Trophoblast cell (in vitro differentiated cells and primary cell): Measurements from ENCODE around the gene RNASE13.

Source experiments
- DNase-seq, 2 donors: peaks; one replicate each; pipeline ENCODE4 v3.0.0-alpha.2; 2016
- H2AFZ ChIP-seq: 2 replicates; pipeline ENCODE4 v1.6.1; 2013; ENCODE audit warnings: low read length, moderate library complexity, mild to moderate bottlenecking; ENCODE audit not compliant: insufficient read depth, poor library complexity
- H2AK5ac ChIP-seq: 2 replicates; pipeline ENCODE4 v1.6.1; 2013; ENCODE audit warnings: mild to moderate bottlenecking, low read length
- H2BK120ac ChIP-seq: 2 replicates; pipeline ENCODE4 v1.6.1; 2013; ENCODE audit warnings: low read length, mild to moderate bottlenecking, moderate library complexity; ENCODE audit not compliant: insufficient read depth, poor library complexity
- H2BK12ac ChIP-seq: 2 replicates; pipeline ENCODE4 v1.6.1; 2013; ENCODE audit warnings: mild to moderate bottlenecking, low read length, moderate library complexity
- H2BK5ac ChIP-seq: 2 replicates; pipeline ENCODE4 v1.6.1; 2013; ENCODE audit warnings: low read length, low read depth, moderate library complexity, mild to moderate bottlenecking; ENCODE audit not compliant: poor library complexity
- H3K14ac ChIP-seq: 2 replicates; pipeline ENCODE4 v1.6.1; 2013; ENCODE audit warnings: mild to moderate bottlenecking, low read length
- H3K18ac ChIP-seq: 2 replicates; pipeline ENCODE4 v1.6.1; 2013; ENCODE audit warnings: mild to moderate bottlenecking, low read length
- H3K23ac ChIP-seq: 2 replicates; pipeline ENCODE4 v1.6.1; 2013; ENCODE audit warnings: low read length
- H3K27ac ChIP-seq: 2 replicates; pipeline ENCODE4 v1.5.1; 2013; ENCODE audit warnings: low read depth, mild to moderate bottlenecking, inconsistent platforms, low read length, moderate library complexity
- H3K27me3 ChIP-seq: 2 replicates; pipeline ENCODE4 v1.6.1; 2013; ENCODE audit warnings: inconsistent platforms, mild to moderate bottlenecking, low read length, moderate library complexity; ENCODE audit not compliant: insufficient read depth
- H3K36me3 ChIP-seq, 2 experiments: 1 replicate in 1 of 2; 2 replicates in 1 of 2; pipeline ENCODE4 v1.6.1; 2013; ENCODE audit warnings: low read length in 2 of 2, mild to moderate bottlenecking in 2 of 2, moderate library complexity in 1 of 2; ENCODE audit not compliant: insufficient read depth in 2 of 2, control insufficient read depth in 1 of 2
- H3K4ac ChIP-seq: 2 replicates; pipeline ENCODE4 v1.6.1; 2013; ENCODE audit warnings: low read depth, mild to moderate bottlenecking, low read length, moderate library complexity
- H3K4me1 ChIP-seq, 2 experiments: 1 replicate in 1 of 2; 2 replicates in 1 of 2; pipeline ENCODE4 v1.6.1; 2013; ENCODE audit warnings: low read length in 2 of 2, mild to moderate bottlenecking in 2 of 2, moderate library complexity in 1 of 2; ENCODE audit not compliant: insufficient read depth in 2 of 2, control insufficient read depth in 1 of 2
- H3K4me2 ChIP-seq: 2 replicates; pipeline ENCODE4 v1.6.1; 2013; ENCODE audit warnings: inconsistent platforms, mild to moderate bottlenecking, low read length, moderate library complexity
- H3K4me3 ChIP-seq: 2 replicates; pipeline ENCODE4 v1.5.1; 2013; ENCODE audit warnings: mild to moderate bottlenecking, low read depth, low read length, inconsistent platforms
- H3K79me1 ChIP-seq: one replicate; pipeline ENCODE4 v1.6.1; 2013; ENCODE audit warnings: low read length
- H3K79me2 ChIP-seq: 2 replicates; pipeline ENCODE4 v1.6.1; 2013; ENCODE audit warnings: low read length, mild to moderate bottlenecking; ENCODE audit not compliant: control insufficient read depth, insufficient read depth, poor library complexity
- H3K9ac ChIP-seq: 2 replicates; pipeline ENCODE4 v1.6.1; 2013; ENCODE audit warnings: mild to moderate bottlenecking, low read length
- H3K9me3 ChIP-seq: 2 replicates; pipeline ENCODE4 v1.6.1; 2013; ENCODE audit warnings: low read depth, mild to moderate bottlenecking, control low read depth, inconsistent platforms, low read length; ENCODE audit not compliant: insufficient read depth
- H4K12ac ChIP-seq: 2 replicates; pipeline ENCODE4 v1.6.1; 2013; ENCODE audit warnings: low read depth, mild to moderate bottlenecking, low read length, moderate library complexity
- H4K8ac ChIP-seq: 2 replicates; pipeline ENCODE4 v1.6.1; 2013; ENCODE audit warnings: low read depth, mild to moderate bottlenecking, low read length, moderate library complexity
- H4K91ac ChIP-seq: one replicate; pipeline ENCODE4 v1.6.1; 2013; ENCODE audit warnings: low read depth, mild to moderate bottlenecking, low read length, moderate library complexity
- WGBS: extraction: QIAGEN DNeasy Blood & Tissue Kit; methylation state at CpG from one replicate; pipeline ENCODE4 v1.1.7; 2013; ENCODE audit warnings: missing lambda C conversion rate; ENCODE audit not compliant: insufficient read length, insufficient coverage; ENCODE audit errors: extremely low coverage; 5-methylcytosine and 5-hydroxymethylcytosine counted together

The RNASE13 gene

DNA sequence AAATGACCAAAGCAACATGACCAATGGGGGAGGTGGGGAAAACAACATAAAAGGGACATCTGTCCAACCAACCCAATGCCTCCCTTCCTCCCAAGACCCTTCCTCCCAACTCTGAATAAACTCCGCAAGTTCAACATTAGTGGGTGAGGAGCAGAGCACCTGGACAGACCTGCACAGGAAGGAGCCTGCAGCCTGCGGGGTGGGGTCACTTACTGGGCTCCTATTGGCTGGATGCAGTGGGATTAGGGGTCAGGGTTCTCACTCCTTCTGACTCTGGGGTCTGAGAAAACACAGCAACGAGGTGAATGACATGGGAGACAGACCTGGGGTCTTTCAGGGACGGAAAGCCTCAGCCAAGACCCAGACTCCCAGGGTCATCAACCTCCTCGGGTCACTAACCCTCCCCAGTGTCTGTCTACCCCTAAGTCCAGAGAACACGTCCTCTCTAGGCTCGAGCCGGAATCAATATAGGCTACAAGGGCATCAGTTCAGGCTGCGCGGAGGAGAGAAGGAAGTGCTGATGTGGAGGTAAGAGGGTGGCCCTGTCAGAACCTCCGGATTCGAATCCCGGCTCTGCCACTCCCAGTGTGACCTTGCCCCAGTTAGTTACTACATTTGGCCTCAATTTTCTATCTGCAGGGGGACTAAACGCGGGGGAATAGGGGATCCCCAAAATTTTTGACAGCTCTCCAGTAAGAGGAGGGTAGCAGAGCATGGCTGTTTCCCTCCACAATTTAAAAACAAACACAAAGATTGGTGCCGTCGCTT, 10.6 kb downstream of the RNASE13 start:
- Histone ChIP-seq H3K27me3 (no peaks in the 10 kb centered on the region), H2AK5ac (peak overlapping the region; percentile 63), H2BK12ac (peak overlapping the region; percentile 95), H2AFZ (no peak overlapping the region), H3K27ac (no peak overlapping the region), H4K91ac (peak overlapping the region; percentile 89), H3K79me2 (peaks cover 6% of the 10 kb centered on the region), H3K4me1 (peaks cover 27 to 30% of the 10 kb centered on the region in 2 experiments), H3K36me3 (no peaks in the 10 kb centered on the region), H2BK120ac (peak overlapping the region; percentile 87), H4K8ac (peak overlapping the region; percentile 99), H3K9ac (no peak overlapping the region), H2BK5ac (peak overlapping the region; percentile 71), H4K12ac (peak overlapping the region; percentile 81), H3K18ac (peak overlapping the region; percentile 99), H3K4me3 (peak overlapping the region; percentile 80), H3K4me2 (peak overlapping the region; percentile 85), H3K9me3 (no peaks in the 10 kb centered on the region), H3K79me1 (peaks cover 9% of the 10 kb centered on the region), H3K23ac (no peak overlapping the region), H3K4ac (peak overlapping the region; percentile 73), H3K14ac (peak overlapping the region; percentile 97)
- no peak for DNase-seq
- WGBS = no CpG with 5 or more reads among the region's 17 CpGs

- Histone ChIP-seq H3K4me1 (peaks cover 27 to 30% of the 10 kb centered on the region in 2 experiments), H3K9ac (no peak overlapping the region), H2BK5ac (no peak overlapping the region), H2AK5ac (no peak overlapping the region), H4K91ac (no peak overlapping the region), H2BK12ac (no peak overlapping the region), H3K23ac (no peak overlapping the region), H3K79me1 (peaks cover 9% of the 10 kb centered on the region), H2BK120ac (no peak overlapping the region), H3K18ac (no peak overlapping the region), H3K27ac (no peak overlapping the region), H4K8ac (no peak overlapping the region), H3K79me2 (peaks cover 6% of the 10 kb centered on the region), H3K4me2 (no peak overlapping the region), H2AFZ (no peak overlapping the region), H3K4me3 (no peak overlapping the region), H3K27me3 (no peaks in the 10 kb centered on the region), H3K36me3 (peaks cover 0 to 2% of the 10 kb centered on the region in 2 experiments), H3K4ac (no peak overlapping the region), H3K9me3 (no peaks in the 10 kb centered on the region), H4K12ac (no peak overlapping the region), H3K14ac (no peak overlapping the region)
- DNase-seq = no peak
- no CpG with 5 or more reads among the region's 7 CpGs for WGBS
Observed at GRCh38 chr14:21023174-21023573, 11.4 kb downstream of the RNASE13 start.

DNA sequence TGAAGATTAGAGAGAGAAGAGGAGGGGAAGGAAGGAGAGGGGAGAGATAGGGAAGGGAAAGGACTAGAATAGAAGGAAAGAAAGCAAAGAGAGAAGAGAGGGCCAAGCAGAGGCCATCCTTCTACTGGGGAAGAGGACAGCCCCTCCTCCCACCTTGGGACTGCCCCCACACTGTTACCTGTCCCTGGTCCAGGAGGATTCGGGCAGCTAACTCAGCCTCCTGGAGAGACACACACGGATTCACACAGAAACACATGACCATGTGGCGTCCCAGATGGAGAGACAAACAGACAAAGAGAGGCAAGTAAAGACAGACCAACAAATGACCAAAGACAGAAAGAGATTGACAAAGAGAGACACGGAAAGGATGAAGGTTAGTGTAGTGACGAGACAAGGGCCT, 11.9 kb downstream of the RNASE13 start:
- Histone ChIP-seq H3K79me1 (peaks cover 9% of the 10 kb centered on the region), H3K36me3 (peaks cover 0 to 6% of the 10 kb centered on the region in 2 experiments), H2AK5ac (no peak overlapping the region), H4K91ac (no peak overlapping the region), H3K9me3 (no peaks in the 10 kb centered on the region), H3K79me2 (peaks cover 6% of the 10 kb centered on the region), H3K4me2 (no peak overlapping the region), H2AFZ (no peak overlapping the region), H3K27me3 (no peaks in the 10 kb centered on the region), H4K8ac (no peak overlapping the region), H3K9ac (no peak overlapping the region), H3K4me3 (no peak overlapping the region), H3K4me1 (peaks cover 27 to 30% of the 10 kb centered on the region in 2 experiments), H3K23ac (no peak overlapping the region), H3K14ac (no peak overlapping the region), H2BK5ac (no peak overlapping the region), H2BK120ac (no peak overlapping the region), H2BK12ac (no peak overlapping the region), H3K18ac (no peak overlapping the region), H4K12ac (no peak overlapping the region), H3K27ac (no peak overlapping the region), H3K4ac (no peak overlapping the region)
- WGBS = no CpG with 5 or more reads among the region's 5 CpGs
- no peak for DNase-seq

- H3K4me1 ChIP-seq = peaks cover 17 to 21% of the 10 kb centered on the region in 2 experiments
- H2AK5ac ChIP-seq = no peak overlapping the region
- no peak overlapping the region for H3K4ac ChIP-seq
- H3K27ac ChIP-seq = no peak overlapping the region
- no peak overlapping the region for H3K23ac ChIP-seq
- H3K36me3 ChIP-seq = peaks cover 0 to 10% of the 10 kb centered on the region in 2 experiments
- H3K79me1 ChIP-seq = peaks cover 9% of the 10 kb centered on the region
- WGBS = no CpG with 5 or more reads among the region's 5 CpGs
- no peak overlapping the region for H3K18ac ChIP-seq
- H3K9me3 ChIP-seq = no peaks in the 10 kb centered on the region
- H3K27me3 ChIP-seq = no peaks in the 10 kb centered on the region
- H4K12ac ChIP-seq = no peak overlapping the region
- H3K79me2 ChIP-seq = peaks cover 6% of the 10 kb centered on the region
- H2BK5ac ChIP-seq = no peak overlapping the region
- no peak overlapping the region for H2BK12ac ChIP-seq
- H3K14ac ChIP-seq = no peak overlapping the region
- no peak overlapping the region for H3K4me3 ChIP-seq
- no peak overlapping the region for H4K8ac ChIP-seq
- H2BK120ac ChIP-seq = no peak overlapping the region
- H3K4me2 ChIP-seq = no peak overlapping the region
- H4K91ac ChIP-seq = no peak overlapping the region
- H2AFZ ChIP-seq = no peak overlapping the region
- peak; percentile 16 to 72 for DNase-seq
- H3K9ac ChIP-seq = no peak overlapping the region
Observed at GRCh38 chr14:21020977-21021545, 13.5 kb downstream of the RNASE13 start.
